Spleen (tissue), 13 donors: ENCODE measurements around the gene RTN4R. TPM values are rescaled to one million over a fixed set of nuclear protein-coding genes. Genes with fewer than 3 reads are reported as not detected.
"Not testable (repeated sequence)": the region's sequence is repeated elsewhere in the genome, so short reads cannot be mapped to it uniquely, and the experiment has no call there.

Source experiments
- DNase-seq: peaks from one replicate; pipeline ENCODE4 v3.0.0-alpha.2; 2020
- H3K27ac ChIP-seq, 8 donors: fragments of 200-600 bp; sonication (generic) in 7 of 8; 1 replicate in 4 of 8; 2 replicates in 4 of 8; pipeline versions ENCODE4 v1.5.0 to v1.8.0; 2016 to 2021; ENCODE audit warnings: inconsistent platforms in 4 of 8, mild to moderate bottlenecking in 4 of 8, moderate library complexity in 1 of 8
- H3K27me3 ChIP-seq, 7 donors: fragments of 200-600 bp; sonication (generic) in 6 of 7; replicated peaks in 1 of 7; 1 replicate in 4 of 7; 2 replicates in 3 of 7; pipeline versions ENCODE4 v1.5.0 to v1.8.0; 2016 to 2021; ENCODE audit warnings: inconsistent platforms in 3 of 7, mild to moderate bottlenecking in 1 of 7
- H3K36me3 ChIP-seq, 6 donors: fragments of 200-600 bp; sonication (generic) in 5 of 6; 1 replicate in 4 of 6; 2 replicates in 2 of 6; pipeline versions ENCODE4 v1.5.0 to v1.8.0; 2016 to 2021; ENCODE audit warnings: inconsistent platforms in 2 of 6
- H3K4me1 ChIP-seq, 6 donors: fragments of 200-600 bp; sonication (generic) in 5 of 6; 1 replicate in 3 of 6; 2 replicates in 3 of 6; pipeline versions ENCODE4 v1.5.0 to v1.8.0; 2016 to 2021; ENCODE audit warnings: inconsistent platforms in 3 of 6
- H3K4me3 ChIP-seq, 8 donors: fragments of 200-600 bp; sonication (generic) in 7 of 8; 1 replicate in 4 of 8; 2 replicates in 4 of 8; pipeline versions ENCODE4 v1.5.0 to v1.8.0; 2016 to 2021; ENCODE audit warnings: inconsistent platforms in 4 of 8, mild to moderate bottlenecking in 4 of 8, moderate library complexity in 2 of 8
- H3K9me3 ChIP-seq, 8 donors: fragments of 200-600 bp; sonication (generic) in 7 of 8; 1 replicate in 4 of 8; 2 replicates in 4 of 8; pipeline versions ENCODE4 v1.5.0 to v1.8.0; 2016 to 2021; ENCODE audit warnings: inconsistent platforms in 4 of 8
- CTCF ChIP-seq, 11 experiments: fragments of 200-600 bp in 7 of 11; fragments of 450-650 bp in 4 of 11; sonication (generic) in 4 of 11; IDR thresholded peaks in 8 of 11; conservative IDR thresholded peaks in 3 of 11; 1 replicate in 7 of 11; 2 replicates in 4 of 11; pipeline versions ENCODE4 v1.4.0 to v1.8.0; 2016 to 2021; ENCODE audit warnings: antibody characterized with exemption in 11 of 11, inconsistent platforms in 4 of 11, mild to moderate bottlenecking in 1 of 11
- POLR2A ChIP-seq, 3 donors: fragments of 450-650 bp; IDR thresholded peaks; one replicate each; pipeline ENCODE4 v1.5.1; 2017; ENCODE audit warnings: antibody characterized with exemption in 3 of 3, mild to moderate bottlenecking in 1 of 3
- POLR2AphosphoS5 ChIP-seq, 3 donors: sonication (generic); formaldehyde crosslinking; IDR thresholded peaks; one replicate each; pipeline ENCODE4 v1.5.1; 2017; ENCODE audit warnings: antibody characterized with exemption in 3 of 3
- WGBS, 5 donors: extraction: QIAGEN DNeasy Blood & Tissue Kit in 3 of 5; methylation state at CpG; one replicate each; pipeline versions ENCODE4 v1.1.5 to v1.1.7; 2013 to 2018; 5-methylcytosine and 5-hydroxymethylcytosine counted together
- intact Hi-C: fragments of 100-400 bp; cut with DNase I; formaldehyde crosslinking; loops from one replicate; pipeline ENCODE4 v1.15.0; 2023; ENCODE audit warnings: low total_unique reads
- long read RNA-seq, 2 donors: transcript quantifications; one replicate each; lab custom pipeline, GENCODE V29; 2026
- polyA plus RNA-seq, 3 donors: library from polyadenylated mRNA; stranded (reverse); fragments of 200-250 nt; gene quantifications; one replicate each; pipeline ENCODE4 v1.2.1, GENCODE V29; 2013
- total RNA-seq, 7 donors: library from RNA; depleted of rRNA in 3 of 7; stranded (reverse); fragments of >200 nt in 3 of 7; fragmentation: NEBNext Ultra II Directional in 4 of 7; extraction: Animal tissue kit (Norgen Biotek cat#: 25700) in 4 of 7; gene quantifications; one replicate each; pipeline versions ENCODE4 v1.1.0 to v1.2.1, GENCODE V29; 2016 to 2021
- donor health status: healthy with polysubstance abuse.
- donor health status: DM: no; HTN: no; CAD: no; lungs with moderate emphysema.
- donor health status: DM: no; HTN: no; CAD: no.
- donor health status: Bipolar disorder and iron deficiency.
- donor health status: healthy.
- donor health status: DM: no; HTN: no; CAD: no.
- donor health status: DM: yes; HTN: yes; CAD: no.

The RTN4R gene
- total RNA-seq (10 to 100 TPM in 2 of 7 donors, 1 to 10 TPM in 5; 4.5 to 11.8 (median 7.0) TPM), polyA plus RNA-seq (1 to 10 TPM; 1.5 to 6.5 (median 2.8) TPM)
- long read RNA-seq, donor 1, partial matches to known transcripts, result 0 of 3 reads
- long read RNA-seq, donor 1, other reads (novel, unspliced or antisense), result 0 of 3 reads
- long read RNA-seq, donor 2, transcript RTN4R-201 (2 exons, 2,157 nt), result major isoform, 9 of 9 reads
- long read RNA-seq, donor 2, partial matches to known transcripts, result 0 of 9 reads
- long read RNA-seq, donor 2, other reads (novel, unspliced or antisense), result 0 of 9 reads

- H3K27ac ChIP-seq, result peak within 1 kb of the TSS in 6 of 8 donors; percentile 39 to 64 (median 50)
- H3K4me3 ChIP-seq, result peak within 1 kb of the TSS; percentile 25 to 73 (median 48)
- DNase-seq, result peak; percentile 90
- intact Hi-C loops, result loop anchor here (5.0 kb wide), 1 partner anchor 111 kb away; no protein-coding TSS in a partner anchor
- peaks cover 7 to 51% (median 31%) of the 10 kb centered on the region in 6 donors for H3K4me1 ChIP-seq
- H3K36me3 ChIP-seq, result no peaks in the 10 kb centered on the region
- peaks cover 0 to 16% (median 10%) of the 10 kb centered on the region in 7 donors for H3K27me3 ChIP-seq
- 16 to 41% (median 24%) methylated on average over 10 to 58 of the region's 58 CpGs for WGBS, 5 donors
- TF ChIP-seq CTCF (IDR thresholded peaks at IDR 0.05 in 8 of 11, conservative IDR thresholded peaks at IDR 0.05 in 3 of 11) (peak in 10 of 11 experiments; percentile 31 to 88 (median 82)), POLR2A (IDR thresholded peaks at IDR 0.05) (no peak)
- H3K9me3 ChIP-seq, result no peaks in the 10 kb centered on the region
Observed at GRCh38 chr22:20268279-20269012, at the start of gene RTN4R. TSS of gene RTN4R (minus strand) at chr22:20268318. CDS start at chr22:20268092, 226 bp downstream.

- H3K9me3 ChIP-seq, H3K27me3 ChIP-seq, H3K4me3 ChIP-seq, H3K27ac ChIP-seq, intact Hi-C loops: not testable (repeated sequence)
- TF ChIP-seq CTCF (IDR thresholded peaks at IDR 0.05 in 8 of 11, conservative IDR thresholded peaks at IDR 0.05 in 3 of 11), result peak in 9 of 11 experiments; percentile 19 to 68 (median 53)
- WGBS, 5 donors, result 54 to 66% (median 59%) methylated on average over 7 to 8 of the region's 8 CpGs
- H3K4me1 ChIP-seq, result peaks cover 11 to 54% (median 41%) of the 10 kb centered on the region in 6 donors
- peaks cover 0 to 26% (median 0%) of the 10 kb centered on the region in 6 donors for H3K36me3 ChIP-seq
- DNase-seq, result peak; percentile 34
Observed at GRCh38 chr22:20317402-20318042, 49.4 kb upstream of the RTN4R start.

DNA sequence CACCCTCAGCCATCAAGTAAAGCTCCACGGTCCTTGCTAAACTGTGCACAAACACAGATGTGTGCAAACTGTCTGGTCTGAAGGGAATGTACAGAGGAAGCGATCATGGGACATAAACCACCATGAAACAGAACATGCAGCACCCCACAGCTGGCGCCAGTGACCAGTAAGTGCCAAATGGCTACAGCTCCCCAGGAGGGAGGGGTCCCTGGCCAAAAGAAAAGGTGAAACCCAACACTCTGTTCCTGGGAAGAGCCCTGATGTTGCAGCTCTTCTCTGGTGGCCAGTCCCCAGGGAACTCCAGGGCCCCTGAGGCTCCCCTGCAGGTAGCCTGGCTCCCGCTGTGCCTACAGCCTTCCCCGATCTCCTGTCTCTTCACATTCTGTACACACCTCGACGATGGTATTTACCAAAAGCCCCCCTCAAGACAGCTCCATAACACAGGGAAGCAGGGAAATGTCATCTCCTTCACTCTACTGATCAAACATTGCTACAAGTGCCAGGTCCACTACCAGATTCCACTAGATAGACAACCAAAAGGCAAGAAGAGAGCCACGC is 48.8 kb upstream of the RTN4R start:
- intact Hi-C loops, result no loop called here
- Histone ChIP-seq H3K4me3 (no peak overlapping the region), H3K27ac (no peak overlapping the region), H3K27me3 (no peaks in the 10 kb centered on the region), H3K36me3 (peaks cover 0 to 28% (median 0%) of the 10 kb centered on the region in 6 donors), H3K9me3 (no peaks in the 10 kb centered on the region), H3K4me1 (peaks cover 11 to 52% (median 41%) of the 10 kb centered on the region in 6 donors)
- 93 to 99% (median 94%) methylated on average over 7 to 8 of the region's 8 CpGs for WGBS, 5 donors
- DNase-seq, result peak; percentile 65
- TF ChIP-seq POLR2AphosphoS5 (IDR thresholded peaks at IDR 0.05) (no peak), CTCF (IDR thresholded peaks at IDR 0.05 in 8 of 11, conservative IDR thresholded peaks at IDR 0.05 in 3 of 11) (no peak), POLR2A (IDR thresholded peaks at IDR 0.05) (no peak)
